Posterior cingulate gyrus (tissue), 11 donors: Measurements from ENCODE around the gene DYNLT3.

Experiments used
- DNase-seq, 10 donors: peaks; one replicate each; pipeline versions ENCODE4 v3.0.0 to v3.0.0-alpha.2; 2020 to 2021; ENCODE audit warnings: mixed read lengths in 3 of 10
- intact Hi-C: fragments of 100-400 bp; cut with DNase I; formaldehyde crosslinking; loops from one replicate; pipeline ENCODE4 v1.15.1; 2023

Gene DYNLT3

DNA sequence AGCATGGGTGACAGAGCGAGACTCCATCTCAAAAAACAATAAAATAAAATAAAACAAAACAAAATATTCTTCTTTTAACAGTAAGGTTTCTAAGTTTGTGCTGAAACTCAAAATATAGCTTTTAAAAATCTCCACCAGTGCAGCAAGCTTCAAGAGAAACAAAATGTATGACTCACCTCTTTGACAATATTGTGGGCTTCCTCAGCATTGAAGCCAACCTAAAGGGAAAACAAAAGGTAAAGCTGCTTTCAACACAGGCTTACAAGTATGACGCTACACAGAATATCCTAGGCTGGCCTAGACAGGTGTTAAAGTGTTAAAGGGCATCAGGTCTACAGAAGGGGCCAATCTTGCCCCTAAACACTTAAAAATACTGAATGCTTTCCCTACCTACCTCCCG is 1.2 kb downstream of the DYNLT3 start:
- no peak for DNase-seq
- intact Hi-C loops, result no loop called here

DNA sequence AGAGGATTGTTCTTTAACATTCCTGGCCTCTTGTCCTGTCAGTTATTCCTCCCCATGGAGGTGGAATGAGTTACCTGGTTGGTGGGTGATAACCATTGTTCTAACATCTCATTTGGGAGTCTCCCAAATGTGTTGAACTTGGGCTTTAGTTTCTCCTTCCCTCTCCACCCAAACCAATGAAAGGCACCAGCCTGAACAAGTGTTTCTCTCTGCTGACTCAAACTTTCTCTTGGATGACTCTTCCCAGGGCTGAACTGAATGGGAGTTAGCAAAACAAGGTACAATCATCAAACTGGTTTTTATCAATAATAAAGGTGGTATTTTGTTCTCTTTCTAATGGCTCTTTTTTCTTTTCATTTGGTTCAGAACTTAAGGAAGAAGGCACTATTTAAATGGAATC is 2.7 kb downstream of the DYNLT3 start:
- DNase-seq, result no peak
- intact Hi-C loops, result no loop called here

DNA sequence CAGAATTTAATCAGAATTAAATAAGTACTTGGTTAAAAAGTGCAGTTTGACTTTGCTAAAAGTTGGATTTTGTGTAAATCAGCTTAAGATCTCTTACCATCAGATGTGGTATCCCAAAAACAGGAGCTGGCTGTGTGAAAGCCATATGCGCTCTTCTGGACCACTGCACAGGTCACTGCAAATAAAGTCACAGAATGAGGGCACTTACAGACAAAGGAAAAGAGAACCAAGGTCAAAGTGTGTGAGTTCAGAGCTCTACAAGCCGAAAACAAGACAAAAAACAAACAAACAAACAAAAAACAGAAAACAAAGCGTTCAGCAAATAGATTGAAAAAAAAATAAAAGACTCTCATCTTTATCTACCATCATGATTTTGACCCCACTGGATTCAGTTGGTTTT is 6.4 kb downstream of the DYNLT3 start:
- intact Hi-C loops, result no loop called here
- DNase-seq, result no peak

DNA sequence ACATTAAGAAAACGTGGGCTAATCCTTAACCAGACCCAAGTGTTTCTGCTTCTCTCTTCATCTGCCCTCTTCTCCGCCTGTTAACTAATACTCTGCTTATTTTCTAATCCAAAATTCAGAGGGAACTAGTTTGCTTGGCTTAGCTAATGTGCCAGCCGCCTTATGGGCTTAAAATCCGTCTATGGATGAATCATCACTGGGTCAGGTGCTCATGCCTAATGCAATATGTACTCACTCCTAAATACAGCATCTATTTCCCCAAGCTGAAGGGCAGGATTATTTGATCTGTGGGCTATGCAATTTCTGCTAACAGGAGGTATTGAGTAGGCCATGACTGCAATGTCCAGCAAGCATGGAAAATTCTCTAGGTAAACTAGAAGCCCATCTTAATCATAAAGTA is 12.4 kb downstream of the DYNLT3 start:
- DNase-seq, result no peak
- intact Hi-C loops, result no loop called here

DNA sequence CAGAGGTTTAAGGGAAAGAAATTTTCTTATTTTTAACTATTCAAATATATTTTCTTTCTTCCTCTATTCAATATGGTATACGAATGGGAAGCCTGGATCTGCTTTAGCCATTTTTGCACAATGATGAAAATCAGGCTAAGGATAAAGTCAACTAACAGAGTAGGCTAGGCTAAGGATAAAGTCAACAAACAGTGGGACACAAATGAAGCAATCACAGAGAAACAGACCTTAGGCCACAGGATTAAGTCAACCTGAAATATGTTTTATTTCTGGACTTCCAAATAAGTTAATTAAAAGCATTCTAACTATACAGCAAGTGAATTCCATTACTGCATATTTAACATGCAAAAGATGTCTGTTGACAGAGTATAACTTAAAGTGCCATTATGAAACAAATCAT is 17.0 kb downstream of the DYNLT3 start:
- intact Hi-C loops, result no loop called here
- no peak for DNase-seq

DNA sequence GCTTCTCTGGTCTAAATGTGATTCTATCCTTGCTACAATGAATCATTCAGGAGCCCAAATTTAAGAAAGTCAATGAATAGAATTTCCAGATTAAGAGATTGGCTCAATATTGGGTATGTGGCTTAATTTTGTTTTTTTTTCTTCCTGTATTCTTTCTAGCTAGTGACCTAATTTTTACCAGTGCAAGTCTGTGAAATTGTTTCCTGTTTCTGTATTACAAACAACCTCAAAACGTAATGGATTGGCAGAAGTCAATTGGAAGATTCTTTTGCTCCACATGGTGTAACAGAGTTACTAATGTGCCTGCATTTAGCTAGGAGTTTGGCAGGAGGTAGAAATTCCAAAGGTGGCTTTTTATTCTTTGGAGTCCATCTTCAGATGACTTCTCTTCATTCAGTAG is 17.6 kb downstream of the DYNLT3 start:
- no peak for DNase-seq
- intact Hi-C loops, result no loop called here

DNA sequence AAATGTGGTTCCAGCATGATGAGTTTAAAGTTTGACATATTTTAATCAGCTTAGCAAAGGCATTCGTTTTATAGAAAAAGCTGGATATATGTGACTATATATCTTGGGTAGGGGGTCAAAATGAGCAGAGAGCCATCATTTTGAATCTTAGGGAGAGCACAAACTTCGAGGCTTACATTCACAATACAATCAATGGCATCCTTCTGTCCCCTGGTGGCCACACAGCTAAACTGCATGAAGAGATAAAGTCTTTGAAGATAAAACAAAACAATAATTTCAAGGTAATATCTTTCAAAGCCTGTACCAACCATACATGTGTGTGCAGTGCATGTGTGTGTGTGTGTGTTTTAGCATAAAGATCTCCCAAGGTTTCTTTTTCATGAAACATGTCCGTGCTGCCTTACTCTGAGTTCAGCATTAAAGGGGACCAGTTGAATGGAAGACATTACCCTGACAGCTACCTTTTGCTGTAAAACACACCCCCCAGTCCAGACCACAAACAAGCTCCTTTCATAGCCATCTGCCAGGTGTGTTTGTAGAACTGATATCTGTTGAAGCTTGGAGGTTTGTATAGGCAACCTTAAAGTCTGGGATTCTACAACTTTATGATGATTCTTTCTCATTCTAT is 22.0 kb downstream of the DYNLT3 start:
- intact Hi-C loops, result loop anchor here (1.0 to 2.0 kb wide), 2 partner anchors 80 to 317 kb away; no protein-coding TSS in a partner anchor
- DNase-seq, result peak in 5 of 10 donors; percentile 18 to 55 (median 36)

DNA sequence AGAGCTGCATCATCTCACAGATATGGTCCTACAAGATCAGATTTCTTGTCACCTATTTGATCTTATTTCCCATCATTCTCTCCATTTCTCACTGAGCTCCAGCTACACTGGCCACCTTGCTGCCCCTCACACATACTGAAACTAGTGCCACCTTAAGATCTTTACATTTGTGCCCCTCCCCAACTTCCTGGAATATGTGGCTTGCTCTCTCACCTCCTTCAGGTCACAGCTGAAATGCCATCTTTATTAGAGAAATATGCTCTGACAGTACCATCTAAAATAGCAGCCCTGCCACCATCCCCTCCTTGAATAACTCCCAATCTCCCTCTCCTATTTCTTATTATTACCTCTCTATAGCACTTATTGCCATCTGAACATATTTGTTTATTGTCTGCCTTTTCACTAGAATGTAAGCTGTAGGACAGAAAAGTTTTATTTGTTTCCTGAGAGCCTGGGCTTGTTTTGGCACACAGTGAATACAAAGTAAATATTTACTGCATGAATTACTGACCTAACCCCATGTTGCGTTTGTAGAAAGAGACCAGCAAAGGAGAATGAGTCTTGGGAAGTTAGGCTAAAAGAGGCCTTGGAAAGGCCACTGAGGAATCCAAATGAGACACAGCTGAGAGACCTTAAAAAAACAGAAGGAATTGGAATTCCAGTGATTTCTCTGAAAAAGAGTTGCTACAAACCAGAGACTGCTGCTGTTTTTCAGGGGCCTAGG is 22.7 kb downstream of the DYNLT3 start:
- intact Hi-C loops, result loop anchor here (1.0 to 2.0 kb wide), 2 partner anchors 79 to 316 kb away; no protein-coding TSS in a partner anchor

DNA sequence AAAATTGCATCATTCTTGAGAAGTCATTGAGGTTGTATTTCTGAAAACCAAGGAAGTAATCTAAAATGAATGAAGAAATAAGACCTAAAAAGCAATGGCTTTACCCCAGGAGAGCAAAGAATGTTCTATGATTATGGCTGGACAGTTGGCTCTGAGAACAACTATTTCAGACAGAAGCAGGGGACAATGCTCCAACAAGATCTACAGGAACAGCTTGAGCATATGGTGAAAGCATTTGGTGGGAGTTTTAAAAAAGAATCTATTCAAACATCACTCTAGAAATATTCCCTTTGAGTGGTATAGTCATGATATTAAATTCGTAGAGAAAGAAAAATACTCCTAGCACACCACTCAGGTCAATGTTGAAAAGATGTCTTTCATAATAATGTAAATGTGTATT is 26.7 kb downstream of the DYNLT3 start:
- intact Hi-C loops, result no loop called here
- no peak for DNase-seq

More for the DNA sequence above, 22.7 kb downstream of the DYNLT3 start:
- no peak for DNase-seq

DNA sequence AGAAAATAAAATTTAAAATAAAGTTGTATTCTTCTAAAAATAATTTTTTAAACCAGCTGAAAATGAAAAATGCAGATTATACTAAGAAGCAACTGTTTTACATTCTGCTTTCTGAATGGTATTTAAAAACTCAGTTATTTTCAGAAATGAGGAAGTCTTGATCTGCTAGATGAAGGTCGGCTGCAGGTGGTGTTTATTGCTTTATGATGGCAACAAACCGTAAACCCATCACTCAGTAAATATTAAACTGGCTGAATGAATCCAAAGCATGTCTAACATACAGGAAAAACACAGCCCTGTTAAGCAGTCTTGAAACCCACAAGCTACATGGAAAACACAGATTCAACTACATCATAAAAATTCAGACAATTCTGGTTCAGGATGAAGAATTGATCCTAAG is 29.3 kb downstream of the DYNLT3 start:
- intact Hi-C loops, result no loop called here
- no peak for DNase-seq

DNA sequence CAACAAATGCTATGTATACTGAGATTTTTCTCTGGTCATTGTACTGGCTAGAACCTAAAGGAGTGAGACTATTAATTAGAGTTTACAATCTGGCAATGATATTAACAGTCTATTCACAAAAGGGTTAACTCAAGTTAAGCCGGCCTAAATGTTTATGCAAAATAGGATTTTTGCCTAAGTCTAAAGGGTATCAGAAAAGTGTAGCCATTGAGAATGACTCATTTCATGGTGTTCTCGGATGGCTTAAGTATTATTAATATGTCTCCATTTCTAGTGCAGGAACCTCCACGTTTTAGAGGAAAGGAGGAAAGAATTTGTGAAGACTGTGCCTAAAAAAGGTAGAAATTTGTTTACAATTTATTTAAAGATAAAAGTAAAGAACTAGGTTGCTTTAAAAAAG is 29.8 kb downstream of the DYNLT3 start:
- intact Hi-C loops, result no loop called here
- DNase-seq, result no peak

DNA sequence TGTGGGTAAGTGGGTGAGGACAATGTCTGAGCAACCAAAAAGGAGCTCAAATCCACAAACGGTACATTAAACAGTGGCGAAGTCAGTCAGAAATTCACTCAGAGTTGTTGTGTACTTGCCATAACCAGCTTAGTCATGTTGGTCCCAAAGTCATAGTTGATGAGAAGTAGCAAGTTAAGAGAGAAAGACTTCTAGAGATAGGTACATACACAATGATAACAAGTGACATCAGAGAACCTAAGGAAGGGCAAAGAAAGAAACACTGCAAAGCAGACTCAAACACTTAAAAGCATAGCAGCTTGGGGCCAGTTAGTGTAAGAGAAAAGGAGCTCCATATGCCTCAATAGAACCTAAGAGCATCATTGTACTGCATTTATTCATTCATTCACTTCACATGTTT is 30.2 kb downstream of the DYNLT3 start:
- DNase-seq, result no peak
- intact Hi-C loops, result no loop called here

DNA sequence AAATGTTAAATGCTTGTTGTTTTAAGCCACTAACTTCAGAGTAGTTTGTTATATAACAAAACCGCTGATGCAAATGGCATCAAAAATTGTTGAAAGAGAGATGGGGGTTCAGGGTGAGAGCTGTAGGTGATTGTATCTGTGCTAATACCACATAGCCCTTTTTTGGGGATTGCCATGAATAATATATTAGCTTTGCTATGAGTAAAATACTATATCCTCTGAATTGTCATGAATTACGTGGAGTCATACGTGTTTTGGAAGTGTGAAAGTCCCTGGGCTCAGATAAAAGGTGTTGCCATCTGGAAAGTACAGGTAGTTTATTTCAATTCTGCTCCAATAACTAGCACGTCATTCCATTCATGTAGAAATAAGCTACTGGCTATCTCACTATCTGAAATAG is 30.6 kb downstream of the DYNLT3 start:
- intact Hi-C loops, result no loop called here
- DNase-seq, result no peak

DNA sequence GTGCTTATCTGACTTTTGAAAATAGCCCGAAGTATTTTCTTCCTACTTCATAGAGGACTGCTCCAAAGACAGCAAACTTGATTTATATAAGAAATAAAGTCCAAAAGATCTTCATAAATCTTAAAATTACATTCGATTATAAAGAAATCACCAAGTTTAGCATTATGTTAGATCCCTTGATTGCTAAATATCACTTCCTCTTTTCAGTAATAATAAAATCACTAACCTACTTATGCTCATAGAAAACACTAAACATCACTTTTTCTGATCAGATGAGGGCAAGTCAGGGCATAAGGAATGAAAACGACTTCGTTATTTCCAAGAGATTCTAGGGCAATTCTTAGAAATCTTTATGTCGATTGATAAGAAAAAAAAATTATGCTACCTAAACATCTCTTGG is 32.0 kb downstream of the DYNLT3 start:
- intact Hi-C loops, result no loop called here

DNA sequence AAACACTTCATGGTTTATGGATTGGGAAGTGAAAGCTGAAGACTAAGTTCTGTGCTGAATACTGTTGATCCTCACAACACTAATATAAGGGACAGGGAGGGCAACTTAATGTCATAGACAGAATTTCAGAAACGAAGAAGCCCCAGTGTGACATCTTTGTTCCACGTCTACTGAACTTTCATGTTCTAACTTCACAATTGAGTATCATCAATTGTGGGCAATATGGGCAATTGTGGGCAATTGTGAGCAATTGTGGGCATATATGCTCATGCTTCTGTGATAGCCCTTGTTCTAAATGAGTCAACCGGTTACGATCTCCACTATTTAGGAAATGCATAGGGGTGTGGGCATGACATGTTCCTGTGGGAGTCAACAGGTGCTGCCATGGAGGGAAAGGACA is 33.8 kb downstream of the DYNLT3 start:
- no peak for DNase-seq
- intact Hi-C loops, result no loop called here

More for the DNA sequence above, 32.0 kb downstream of the DYNLT3 start:
- no peak for DNase-seq

DNA sequence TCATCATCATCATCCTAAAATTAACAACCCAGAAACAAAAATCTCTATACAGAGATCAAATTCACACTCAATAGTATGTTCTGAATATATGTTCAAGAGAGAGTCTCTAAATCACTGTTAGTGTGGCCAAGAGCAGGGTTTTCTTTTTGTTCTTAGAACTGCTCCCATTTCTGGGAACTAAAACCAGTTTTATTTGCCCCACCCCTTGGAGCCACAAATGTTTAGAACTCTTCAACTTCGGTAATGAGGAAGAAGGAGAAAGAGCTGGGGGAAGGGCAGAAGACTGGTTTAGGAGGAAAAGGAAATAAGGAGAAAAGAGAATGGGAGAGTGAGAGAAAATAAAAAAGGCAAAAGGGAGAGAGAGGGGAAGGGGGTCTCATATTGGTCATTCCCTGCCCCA is 35.3 kb downstream of the DYNLT3 start:
- no peak for DNase-seq
- intact Hi-C loops, result no loop called here

DNA sequence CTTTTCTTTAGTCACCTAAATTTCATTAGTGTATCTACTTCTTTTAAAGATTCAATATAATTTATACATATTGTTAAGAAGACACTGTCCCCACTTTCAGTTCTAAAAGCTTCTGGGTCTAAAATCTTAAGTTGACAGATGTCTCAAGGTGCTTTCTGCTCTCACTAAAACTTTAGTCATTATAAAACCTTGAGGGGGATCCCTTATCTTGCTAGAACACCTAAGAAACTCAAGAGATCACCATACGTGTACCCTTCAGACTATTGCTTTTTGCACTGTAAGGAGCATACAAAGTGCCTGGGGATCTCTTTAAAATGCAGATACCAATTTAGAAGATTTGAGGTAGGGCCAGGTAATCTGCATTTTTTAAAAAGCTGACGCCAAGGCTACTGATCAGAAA is 37.4 kb downstream of the DYNLT3 start:
- intact Hi-C loops, result no loop called here
- no peak for DNase-seq

DNA sequence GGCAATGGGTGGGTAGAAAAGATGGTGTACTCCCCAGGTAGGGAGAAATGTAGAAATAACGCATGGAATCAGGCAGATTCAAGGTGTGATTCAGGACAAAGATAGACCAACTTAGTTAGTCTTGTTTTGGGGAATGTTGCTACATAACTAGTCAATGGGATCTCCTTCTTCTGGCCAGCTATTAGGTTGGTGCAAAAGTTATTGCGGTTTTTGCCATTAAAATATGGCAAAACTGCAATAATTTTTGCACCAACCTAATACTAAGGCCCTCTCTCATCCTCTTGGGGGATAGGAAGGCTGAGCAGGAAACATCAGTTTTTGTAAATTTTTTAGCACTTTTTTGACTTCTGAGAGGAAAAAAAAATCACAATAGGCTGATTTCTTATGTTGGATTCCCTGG is 44.3 kb downstream of the DYNLT3 start:
- intact Hi-C loops, result no loop called here
- DNase-seq, result no peak

DNA sequence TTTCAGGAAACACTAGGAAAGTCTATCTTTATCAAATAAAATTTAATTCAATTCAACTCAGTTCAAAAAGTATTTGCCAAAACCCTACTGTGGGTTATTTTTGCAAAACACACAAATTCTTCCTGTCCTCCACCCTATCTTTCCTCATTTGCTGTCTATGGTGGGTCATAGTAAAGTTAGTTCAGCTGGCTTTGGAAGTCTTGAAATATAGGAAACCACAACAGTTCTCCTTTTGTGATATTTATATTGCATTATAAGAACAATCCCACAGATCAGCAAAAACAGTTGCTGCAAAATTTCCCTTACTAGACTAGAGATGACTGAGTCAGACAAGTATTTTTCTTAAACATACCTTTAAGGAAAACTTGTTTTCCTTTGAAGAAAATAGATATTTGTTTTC is 45.3 kb downstream of the DYNLT3 start:
- DNase-seq, result no peak
- intact Hi-C loops, result no loop called here

DNA sequence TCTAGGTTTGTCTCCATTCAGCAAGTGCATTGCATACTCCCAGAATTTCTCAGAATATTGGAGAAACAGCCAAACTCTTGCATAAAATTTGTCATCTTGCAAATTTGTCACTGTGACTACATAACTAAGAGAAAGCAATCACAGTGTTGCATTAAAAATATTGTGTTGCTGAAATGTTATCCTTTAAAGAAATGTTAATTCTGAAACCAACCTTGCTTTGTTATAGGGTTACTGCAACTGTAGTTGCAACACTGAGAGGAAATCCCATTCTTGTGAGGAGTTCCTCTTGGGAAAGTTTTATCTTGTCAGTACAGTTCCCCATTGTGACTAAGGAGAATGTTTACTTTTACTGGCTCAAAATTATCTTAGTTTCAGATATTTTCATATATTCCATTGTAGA is 46.7 kb downstream of the DYNLT3 start:
- intact Hi-C loops, result no loop called here
- DNase-seq, result no peak

DNA sequence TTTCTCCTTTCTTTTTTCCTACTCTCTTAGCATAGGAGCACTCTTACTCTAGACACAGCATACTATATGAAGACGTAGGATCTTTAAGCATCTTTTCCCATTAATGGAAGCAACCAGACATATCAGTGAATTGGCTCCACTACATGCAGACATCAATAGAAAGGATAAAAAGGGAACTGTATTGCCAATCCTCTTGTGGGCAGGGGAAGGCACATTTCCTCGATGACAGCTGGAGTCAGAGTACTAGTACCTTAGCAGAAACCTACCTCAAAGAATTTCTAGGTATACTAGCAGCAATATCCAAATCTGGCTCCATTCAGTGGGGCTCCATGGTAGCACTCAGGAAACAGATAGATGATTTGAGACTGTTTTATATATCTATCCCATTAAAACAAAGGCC is 47.4 kb downstream of the DYNLT3 start:
- DNase-seq, result no peak
- intact Hi-C loops, result no loop called here

DNA sequence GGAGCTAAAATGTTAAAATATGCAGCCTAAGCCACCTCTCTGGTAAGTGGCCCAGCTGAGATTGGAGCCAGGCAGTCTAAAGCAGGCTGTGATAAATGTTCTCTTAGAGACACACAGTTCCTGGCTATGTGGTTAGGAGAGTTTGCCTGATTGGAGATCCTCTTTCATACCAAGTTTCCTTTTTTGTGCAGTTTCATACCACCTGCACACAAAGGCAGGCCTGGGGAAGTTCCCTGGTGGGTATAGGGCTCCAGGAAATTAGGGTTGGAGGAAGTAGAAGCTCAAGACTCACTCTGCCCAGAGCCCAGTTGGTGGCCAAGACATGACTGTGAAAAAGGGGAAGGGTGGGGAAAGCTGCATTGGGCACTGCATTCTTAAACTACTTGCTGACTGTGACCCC is 50.6 kb downstream of the DYNLT3 start:
- DNase-seq, result peak in 1 of 10 donors; percentile 68
- intact Hi-C loops, result no loop called here
